Fibroblast of skin of abdomen (primary cell): Measurements from ENCODE around the gene HGF.
A peak's percentile ranks its signal among the peaks of the same experiment; 100 is the strongest.

Source experiments
- DNase-seq: peaks from one replicate; pipeline ENCODE4 v3.0.0-alpha.2; 2013

The HGF gene

GRCh38 chr7:81715984-81716588, 53.8 kb downstream of the HGF start:
- DNase-seq, result peak; percentile 23

GRCh38 chr7:81714306-81714705, 55.5 kb downstream of the HGF start:
- DNase-seq, result no peak

GRCh38 chr7:81710751-81711150, 59.1 kb downstream of the HGF start:
- no peak for DNase-seq

- DNase-seq, result no peak
Observed at GRCh38 chr7:81709836-81710235, 60.0 kb downstream of the HGF start.

GRCh38 chr7:81707966-81708365, 61.9 kb downstream of the HGF start:
- DNase-seq, result no peak

DNA sequence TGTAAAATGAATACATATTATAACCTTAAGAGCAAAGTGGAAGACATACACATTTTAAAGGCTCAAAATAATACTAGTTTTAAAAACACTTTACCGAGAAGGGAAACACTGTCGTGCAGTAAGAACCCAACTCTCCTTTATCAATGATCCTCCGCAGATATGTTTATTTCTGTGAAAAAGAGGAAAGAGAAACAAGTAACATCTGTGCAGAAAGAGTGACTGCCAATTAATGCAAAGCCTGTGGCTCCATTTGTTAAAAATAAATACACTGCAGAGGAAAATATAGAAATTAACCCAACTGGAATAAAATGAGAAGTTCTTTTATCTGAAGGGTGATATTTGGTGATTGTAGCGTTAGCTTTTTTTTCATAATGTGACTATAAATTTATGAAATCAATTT, 62.7 kb downstream of the HGF start:
- no peak for DNase-seq

DNA sequence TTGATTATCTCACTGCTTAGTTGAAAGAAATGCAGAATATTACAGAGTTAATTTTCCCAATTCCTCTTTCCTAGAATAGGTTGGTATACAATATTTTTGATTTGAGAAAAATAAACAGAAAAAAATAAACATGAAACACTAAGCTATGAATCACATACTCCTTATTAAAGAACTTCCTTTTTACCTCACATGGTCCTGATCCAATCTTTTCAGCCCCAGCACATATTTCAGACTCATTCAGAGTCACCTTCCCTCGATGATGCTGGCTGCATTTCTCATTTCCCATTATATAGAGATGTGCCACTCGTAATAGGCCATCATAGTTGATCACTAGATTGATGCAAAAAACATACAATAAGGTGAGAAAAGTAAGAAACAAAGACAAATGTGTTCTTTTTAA, 64.6 kb downstream of the HGF start:
- DNase-seq, result no peak

GRCh38 chr7:81704595-81704994, 65.3 kb downstream of the HGF start:
- DNase-seq, result no peak

GRCh38 chr7:81698965-81699364, 70.9 kb downstream of the HGF start:
- DNase-seq, result no peak

GRCh38 chr7:81694711-81695110, 75.1 kb downstream of the HGF start:
- DNase-seq, result no peak

- DNase-seq, result no peak
Observed at GRCh38 chr7:81693894-81694293, 76.0 kb downstream of the HGF start.

- DNase-seq, result no peak
Observed at GRCh38 chr7:81693080-81693479, 76.8 kb downstream of the HGF start.

DNA sequence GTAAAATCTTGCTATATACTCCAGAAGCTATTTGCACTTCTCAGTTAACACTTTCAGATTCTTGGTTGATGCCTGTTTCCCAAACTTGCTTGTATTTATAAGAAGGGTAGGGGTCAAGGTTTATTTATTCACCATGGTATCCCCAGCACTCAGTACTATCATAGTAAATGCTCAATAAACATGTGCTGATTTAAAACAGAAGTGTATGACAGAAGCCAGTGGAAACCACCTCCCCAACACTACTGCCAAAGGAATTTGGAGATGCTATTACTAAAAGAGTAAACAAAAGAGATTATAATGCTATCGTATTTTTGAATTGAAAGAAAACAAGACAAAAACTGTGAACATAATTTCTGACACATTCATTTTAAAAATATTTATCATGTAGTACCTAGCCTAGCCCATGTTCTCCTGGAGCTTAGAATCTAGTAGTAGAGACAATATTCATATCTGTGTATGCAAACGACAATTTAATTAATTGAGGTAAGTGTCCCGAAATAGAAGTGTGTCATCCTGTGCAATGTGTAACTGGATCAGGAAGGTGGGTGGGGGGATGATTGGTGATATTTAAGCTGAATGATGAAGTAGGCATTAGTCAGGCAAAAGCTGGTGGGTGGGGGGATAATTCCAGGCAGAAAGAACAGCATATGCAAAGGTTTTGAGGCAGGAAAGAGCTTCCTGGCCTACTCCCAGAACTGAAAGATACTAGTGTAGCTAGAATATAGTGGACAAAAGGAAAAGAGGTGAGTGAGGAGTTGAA, 77.5 kb downstream of the HGF start:
- peak; percentile 39 for DNase-seq

DNA sequence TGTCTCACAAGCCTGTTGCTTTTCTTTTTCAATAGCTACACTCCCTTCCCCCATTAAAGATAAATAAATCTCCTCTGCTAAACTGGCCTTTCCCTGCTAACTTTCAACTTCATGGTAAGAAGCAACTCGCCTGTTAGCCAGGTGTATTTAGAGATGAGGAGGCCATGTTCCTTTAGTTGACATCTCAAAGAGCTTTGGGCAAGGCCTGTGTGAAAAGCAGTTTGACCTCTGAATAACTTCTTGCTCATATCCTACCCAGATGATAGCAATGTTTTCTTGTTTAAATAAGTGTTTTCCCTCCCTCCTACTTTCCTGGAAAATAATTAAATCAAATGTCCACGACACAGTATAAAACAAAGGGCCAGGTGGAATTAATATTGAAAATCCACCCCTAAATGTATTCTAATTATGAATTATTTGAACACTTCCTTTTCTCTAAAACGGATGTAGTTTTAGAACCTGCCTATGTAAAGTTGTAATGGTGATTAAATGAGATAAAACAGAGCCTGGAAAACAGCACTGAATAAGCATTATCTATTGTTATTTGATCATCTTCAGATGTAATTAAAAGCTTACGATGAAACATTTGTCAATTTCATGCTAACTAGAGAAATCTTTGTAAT, 78.5 kb downstream of the HGF start:
- DNase-seq, result no peak

- no peak for DNase-seq
Observed at GRCh38 chr7:81690688-81691087, 79.2 kb downstream of the HGF start.

- no peak for DNase-seq
Observed at GRCh38 chr7:81690251-81690650, 79.6 kb downstream of the HGF start.

DNA sequence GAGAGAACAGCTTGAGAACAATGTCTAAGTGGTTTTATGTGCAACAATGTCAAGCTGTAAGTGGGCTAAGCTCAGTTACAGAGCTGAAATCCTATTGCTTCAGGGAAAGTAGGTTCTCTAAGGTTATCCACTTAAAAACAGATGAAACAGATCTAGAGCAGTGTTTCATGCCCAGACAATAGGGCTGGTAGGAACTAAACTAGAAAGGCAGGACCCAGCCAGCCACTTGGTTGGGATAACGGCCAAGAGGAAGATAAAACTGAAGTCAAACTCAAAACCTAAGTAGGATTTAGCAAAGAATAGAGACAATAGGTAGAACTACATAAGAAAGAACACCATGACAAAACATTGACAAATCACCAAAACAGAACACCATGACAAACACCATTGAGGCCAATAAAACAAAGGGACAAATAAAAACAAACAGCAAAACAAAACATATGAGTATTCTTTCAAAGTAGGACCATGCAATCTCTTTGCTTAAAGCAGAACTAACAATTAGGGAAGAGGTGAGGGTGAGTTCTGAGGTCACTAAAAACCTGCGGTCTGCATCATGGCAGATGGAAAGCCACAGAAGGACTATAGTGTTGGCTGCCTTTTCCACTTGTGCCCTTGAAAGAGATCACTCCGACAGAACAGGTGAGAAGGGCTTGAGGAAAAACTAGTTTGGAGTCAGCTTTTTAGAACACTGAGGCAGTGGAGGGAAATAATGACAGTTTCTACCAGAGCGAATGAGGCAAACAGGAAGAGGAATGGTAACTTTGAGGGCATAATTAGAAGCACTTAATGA, 81.0 kb downstream of the HGF start:
- no peak for DNase-seq

DNA sequence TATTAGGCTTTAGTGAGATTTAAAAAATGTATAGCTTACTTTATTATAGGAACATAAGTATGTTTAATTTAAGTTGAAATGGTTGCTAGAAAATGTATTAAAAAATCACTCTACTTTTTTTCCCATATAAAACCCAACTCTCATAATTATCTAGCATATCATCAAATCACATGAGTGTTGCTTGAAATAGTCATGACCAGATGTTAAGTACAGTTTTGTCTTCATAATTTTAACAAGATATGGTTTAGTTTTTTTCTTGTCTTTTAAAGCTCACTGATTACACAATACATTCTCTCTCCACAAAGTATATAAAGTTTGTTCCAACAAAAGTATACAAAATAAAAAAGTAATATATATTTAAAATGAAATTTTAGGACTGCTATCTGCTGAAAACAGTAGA, 82.8 kb downstream of the HGF start:
- no peak for DNase-seq

DNA sequence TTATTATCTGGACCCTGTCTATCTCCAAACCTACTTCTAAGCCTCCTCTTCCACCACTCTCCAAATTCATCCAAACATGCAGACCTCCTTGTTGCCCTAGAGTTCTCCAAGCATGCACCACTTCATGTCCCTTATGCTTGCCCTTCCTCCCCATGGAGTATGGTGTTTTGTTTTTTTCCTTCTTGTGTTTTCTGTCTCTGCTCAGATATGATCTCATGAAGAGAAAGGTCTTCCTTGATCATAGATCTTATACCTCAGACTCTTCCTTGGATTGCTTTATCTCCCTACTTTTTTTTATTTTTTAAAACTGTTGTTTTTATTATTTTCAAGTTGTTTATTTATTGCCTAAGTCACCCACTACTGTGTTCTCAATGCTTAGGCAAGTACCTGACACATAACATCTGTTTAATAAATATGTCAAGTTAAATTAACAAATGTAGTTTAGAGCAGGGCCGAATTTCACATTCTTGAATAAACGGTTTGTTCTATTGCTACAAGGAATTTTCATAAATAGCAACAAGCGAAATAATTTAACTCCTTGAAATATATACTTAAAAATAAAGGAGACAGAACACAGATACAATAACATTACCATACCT, 84.5 kb downstream of the HGF start:
- DNase-seq, result no peak

DNA sequence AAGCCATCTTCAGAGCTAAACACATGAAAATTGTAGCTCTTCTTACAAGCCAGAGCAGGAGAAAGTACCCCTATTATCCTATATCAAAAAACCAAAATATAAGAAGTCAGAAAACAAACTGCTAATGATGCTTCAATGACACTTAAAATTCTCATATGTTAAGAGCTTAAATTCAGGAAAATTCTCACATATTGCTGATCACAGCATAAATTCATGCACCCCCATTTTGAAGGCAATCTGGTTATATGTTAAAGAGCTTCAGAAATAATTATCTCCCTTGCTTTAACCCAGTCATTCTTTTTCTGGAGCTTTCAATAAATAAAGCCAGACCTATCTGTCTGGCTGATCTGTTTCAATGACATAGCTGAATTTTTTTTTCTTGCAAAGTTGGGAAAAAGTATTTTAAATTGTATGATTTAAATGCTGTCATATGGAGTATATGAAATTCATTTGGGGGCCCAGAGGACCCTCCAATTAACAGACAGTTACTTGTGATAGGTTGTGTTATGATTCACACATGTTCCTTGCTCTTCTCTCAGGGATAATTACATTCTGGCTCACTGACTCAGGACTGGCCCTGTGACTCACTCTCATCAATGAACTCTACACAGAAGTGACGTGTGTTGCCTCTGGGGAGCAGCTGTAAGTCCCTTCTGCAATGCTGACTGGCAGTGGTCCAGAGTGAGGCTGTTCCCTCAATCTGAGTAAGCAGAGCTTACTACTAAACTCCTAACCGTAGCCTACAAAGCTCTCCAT, 85.2 kb downstream of the HGF start:
- DNase-seq, result peak; percentile 100

DNA sequence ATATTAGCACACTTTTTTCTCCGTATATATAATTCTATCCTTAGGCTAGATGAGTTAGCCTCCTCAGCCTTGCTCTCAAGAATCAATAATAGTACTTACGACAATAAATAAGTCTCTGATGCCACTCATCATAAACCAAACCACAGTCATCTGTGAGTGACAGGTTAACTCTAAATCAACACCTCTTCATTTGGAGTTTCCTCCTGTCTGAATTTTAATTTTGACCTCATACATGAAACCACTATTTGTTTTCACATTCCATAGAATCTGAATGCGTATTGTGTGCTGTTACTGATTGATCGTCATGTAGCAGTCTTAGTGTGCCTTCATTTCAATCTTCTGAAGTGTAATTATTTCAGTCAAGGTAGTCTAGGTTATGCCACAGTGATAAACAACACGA, 85.8 kb downstream of the HGF start:
- no peak for DNase-seq

DNA sequence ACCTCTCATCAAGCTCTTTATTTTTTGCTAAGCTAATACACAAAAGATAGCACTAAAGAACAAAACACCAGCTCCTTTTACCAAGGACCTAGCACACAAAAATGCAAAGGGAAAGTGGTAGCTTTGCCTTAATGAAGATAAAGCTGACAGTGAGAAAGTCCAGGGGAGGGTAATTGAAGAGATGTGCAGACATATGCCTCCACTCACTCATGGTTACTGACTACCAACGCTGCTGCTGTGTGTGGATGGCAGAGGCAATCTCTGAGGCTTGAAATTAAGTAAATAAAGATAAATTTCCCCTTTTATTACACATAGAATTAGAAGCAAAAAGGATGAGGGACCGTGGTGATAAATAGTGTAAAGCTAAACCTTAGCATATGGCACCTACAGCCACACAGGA, 87.0 kb downstream of the HGF start:
- DNase-seq, result no peak
